MM.1S (cell line): ENCODE data around the gene TXNDC9.

ENCODE experiments used
- CTCF ChIP-seq: fragments of 300-600 bp; sonication (generic); IDR thresholded peaks from 2 replicates; pipeline ENCODE4 v1.5.1; 2016; ENCODE audit warnings: antibody characterized with exemption, low read length, mixed read lengths
- EZH2 ChIP-seq: fragments of 300-600 bp; sonication (generic); optimal IDR thresholded peaks from 2 replicates; pipeline ENCODE3; 2017; ENCODE audit warnings: low read depth, mild to moderate bottlenecking, antibody characterized with exemption, low read length, mixed read lengths

- no peak for TF ChIP-seq CTCF
- TF ChIP-seq EZH2 = no peak
Measured at GRCh38 chr2:99346218-99346617, 10.1 kb upstream of the TXNDC9 start.
